MG63 (cell line): Measurements from ENCODE around the gene TMEM8B. TPM values are rescaled to one million over a fixed set of nuclear protein-coding genes. Genes with fewer than 3 reads are reported as not detected.

ENCODE experiments used
- total RNA-seq: library from RNA; depleted of rRNA; stranded (reverse); fragments of >200 nt; shearing (Covaris generic); gene quantifications from 2 replicates; pipeline ENCODE4 v1.2.3, GENCODE V29; 2014; ENCODE audit warnings: low replicate concordance; rRNA removed

The TMEM8B gene
- total RNA-seq, 1 experiment from 2014 or later, result 3.6 TPM

Other genes starting within 250 kb of the TMEM8B start
- gene TESK1, start 224.0 kb upstream of the TMEM8B start, total RNA-seq, result 17.4 and 21.5 TPM in 2 replicates
- gene CD72, start 210.8 kb upstream of the TMEM8B start, total RNA-seq, result 0.47 and 0.86 TPM in 2 replicates
- gene SIT1, start 178.3 kb upstream of the TMEM8B start, total RNA-seq, result 1.4 and 4.0 TPM in 2 replicates
- 8,012 and 15,182 TPM in 2 replicates for gene RMRP, start 171.2 kb upstream of the TMEM8B start, total RNA-seq
- gene CCDC107, start 170.9 kb upstream of the TMEM8B start, total RNA-seq, result 72.4 and 84.4 TPM in 2 replicates
- 15.5 and 35.6 TPM in 2 replicates for gene ARHGEF39, start 164.0 kb upstream of the TMEM8B start, total RNA-seq
- gene CA9, start 155.3 kb upstream of the TMEM8B start, total RNA-seq, result 0.40 TPM in 1 of 2 replicates, not detected in the other
- gene TPM2, start 139.3 kb upstream of the TMEM8B start, total RNA-seq, result 2,986 and 3,667 TPM in 2 replicates
- 453 and 652 TPM in 2 replicates for gene TLN1, start 97.0 kb upstream of the TMEM8B start, total RNA-seq
- 168 and 170 TPM in 2 replicates for gene CREB3, start 96.6 kb upstream of the TMEM8B start, total RNA-seq
- 32.7 and 58.6 TPM in 2 replicates for gene GBA2, start 80.0 kb upstream of the TMEM8B start, total RNA-seq
- gene RGP1, start 79.9 kb upstream of the TMEM8B start, total RNA-seq, result 25.9 and 33.7 TPM in 2 replicates
- not detected in 2 replicates for gene MSMP, start 75.0 kb upstream of the TMEM8B start, total RNA-seq
- gene NPR2, start 37.6 kb upstream of the TMEM8B start, total RNA-seq, result 32.5 and 42.0 TPM in 2 replicates
- 2.4 TPM in 1 of 2 replicates, not detected in the other for gene SPAG8, start 17.0 kb upstream of the TMEM8B start, total RNA-seq
- gene HINT2, start 14.2 kb upstream of the TMEM8B start, total RNA-seq, result 67.7 and 120 TPM in 2 replicates
- gene FAM221B, start 496 bp upstream of the TMEM8B start, total RNA-seq, result not detected in 2 replicates
- gene OR13J1, start 41.2 kb downstream of the TMEM8B start, total RNA-seq, result not detected in 2 replicates
- gene HRCT1, start 77.0 kb downstream of the TMEM8B start, total RNA-seq, result 95.0 and 617 TPM in 2 replicates
- gene SPAAR, start 80.3 kb downstream of the TMEM8B start, total RNA-seq, result 12.2 and 25.0 TPM in 2 replicates
- not detected in 2 replicates for gene OR2S2, start 128.9 kb downstream of the TMEM8B start, total RNA-seq
- 33.8 and 36.1 TPM in 2 replicates for gene RECK, start 207.7 kb downstream of the TMEM8B start, total RNA-seq